Measurements from ENCODE around the gene USP35.

- TF ChIP-seq, protein P1, sequence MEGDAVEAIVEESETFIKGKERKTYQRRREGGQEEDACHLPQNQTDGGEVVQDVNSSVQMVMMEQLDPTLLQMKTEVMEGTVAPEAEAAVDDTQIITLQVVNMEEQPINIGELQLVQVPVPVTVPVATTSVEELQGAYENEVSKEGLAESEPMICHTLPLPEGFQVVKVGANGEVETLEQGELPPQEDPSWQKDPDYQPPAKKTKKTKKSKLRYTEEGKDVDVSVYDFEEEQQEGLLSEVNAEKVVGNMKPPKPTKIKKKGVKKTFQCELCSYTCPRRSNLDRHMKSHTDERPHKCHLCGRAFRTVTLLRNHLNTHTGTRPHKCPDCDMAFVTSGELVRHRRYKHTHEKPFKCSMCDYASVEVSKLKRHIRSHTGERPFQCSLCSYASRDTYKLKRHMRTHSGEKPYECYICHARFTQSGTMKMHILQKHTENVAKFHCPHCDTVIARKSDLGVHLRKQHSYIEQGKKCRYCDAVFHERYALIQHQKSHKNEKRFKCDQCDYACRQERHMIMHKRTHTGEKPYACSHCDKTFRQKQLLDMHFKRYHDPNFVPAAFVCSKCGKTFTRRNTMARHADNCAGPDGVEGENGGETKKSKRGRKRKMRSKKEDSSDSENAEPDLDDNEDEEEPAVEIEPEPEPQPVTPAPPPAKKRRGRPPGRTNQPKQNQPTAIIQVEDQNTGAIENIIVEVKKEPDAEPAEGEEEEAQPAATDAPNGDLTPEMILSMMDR (IDR thresholded peaks at IDR 0.05), result no peak
- no peak for TF ChIP-seq MYC (IDR thresholded peaks at IDR 0.05; ENCODE audit: borderline replicate concordance, low read length)
- no peak for TF ChIP-seq POLR2AphosphoS2 (conservative IDR thresholded peaks at IDR 0.05; ENCODE audit: low read length)
- TF ChIP-seq RCOR1 (IDR thresholded peaks at IDR 0.05; ENCODE audit: low read depth, low read length), result no peak
- no peak for TF ChIP-seq CEBPB (IDR thresholded peaks at IDR 0.05)
- no peak for TF ChIP-seq MAZ (IDR thresholded peaks at IDR 0.05; ENCODE audit: borderline replicate concordance, low read depth, low read length)
- TF ChIP-seq, protein P2, sequence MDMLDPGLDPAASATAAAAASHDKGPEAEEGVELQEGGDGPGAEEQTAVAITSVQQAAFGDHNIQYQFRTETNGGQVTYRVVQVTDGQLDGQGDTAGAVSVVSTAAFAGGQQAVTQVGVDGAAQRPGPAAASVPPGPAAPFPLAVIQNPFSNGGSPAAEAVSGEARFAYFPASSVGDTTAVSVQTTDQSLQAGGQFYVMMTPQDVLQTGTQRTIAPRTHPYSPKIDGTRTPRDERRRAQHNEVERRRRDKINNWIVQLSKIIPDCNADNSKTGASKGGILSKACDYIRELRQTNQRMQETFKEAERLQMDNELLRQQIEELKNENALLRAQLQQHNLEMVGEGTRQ (IDR thresholded peaks at IDR 0.05), result no peak
- no peak for TF ChIP-seq KDM1A (IDR thresholded peaks at IDR 0.05; ENCODE audit: low read depth)
- no peak for TF ChIP-seq RFX5 (IDR thresholded peaks at IDR 0.05)
- TF ChIP-seq, protein P3, sequence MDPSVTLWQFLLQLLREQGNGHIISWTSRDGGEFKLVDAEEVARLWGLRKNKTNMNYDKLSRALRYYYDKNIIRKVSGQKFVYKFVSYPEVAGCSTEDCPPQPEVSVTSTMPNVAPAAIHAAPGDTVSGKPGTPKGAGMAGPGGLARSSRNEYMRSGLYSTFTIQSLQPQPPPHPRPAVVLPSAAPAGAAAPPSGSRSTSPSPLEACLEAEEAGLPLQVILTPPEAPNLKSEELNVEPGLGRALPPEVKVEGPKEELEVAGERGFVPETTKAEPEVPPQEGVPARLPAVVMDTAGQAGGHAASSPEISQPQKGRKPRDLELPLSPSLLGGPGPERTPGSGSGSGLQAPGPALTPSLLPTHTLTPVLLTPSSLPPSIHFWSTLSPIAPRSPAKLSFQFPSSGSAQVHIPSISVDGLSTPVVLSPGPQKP (IDR thresholded peaks at IDR 0.05; ENCODE audit: low read depth, low read length), result no peak
Measured at GRCh38 chr11:78244080-78244479, 55.4 kb downstream of the USP35 start.

Measured in A549 (cell line).